ENCODE measurements around the gene EFCAB13.

Gene EFCAB13

GRCh38 chr17:47292206-47292605, 31.5 kb upstream of the EFCAB13 start:
- no peak for DNase-seq (ENCODE audit: low spot score)

DNA sequence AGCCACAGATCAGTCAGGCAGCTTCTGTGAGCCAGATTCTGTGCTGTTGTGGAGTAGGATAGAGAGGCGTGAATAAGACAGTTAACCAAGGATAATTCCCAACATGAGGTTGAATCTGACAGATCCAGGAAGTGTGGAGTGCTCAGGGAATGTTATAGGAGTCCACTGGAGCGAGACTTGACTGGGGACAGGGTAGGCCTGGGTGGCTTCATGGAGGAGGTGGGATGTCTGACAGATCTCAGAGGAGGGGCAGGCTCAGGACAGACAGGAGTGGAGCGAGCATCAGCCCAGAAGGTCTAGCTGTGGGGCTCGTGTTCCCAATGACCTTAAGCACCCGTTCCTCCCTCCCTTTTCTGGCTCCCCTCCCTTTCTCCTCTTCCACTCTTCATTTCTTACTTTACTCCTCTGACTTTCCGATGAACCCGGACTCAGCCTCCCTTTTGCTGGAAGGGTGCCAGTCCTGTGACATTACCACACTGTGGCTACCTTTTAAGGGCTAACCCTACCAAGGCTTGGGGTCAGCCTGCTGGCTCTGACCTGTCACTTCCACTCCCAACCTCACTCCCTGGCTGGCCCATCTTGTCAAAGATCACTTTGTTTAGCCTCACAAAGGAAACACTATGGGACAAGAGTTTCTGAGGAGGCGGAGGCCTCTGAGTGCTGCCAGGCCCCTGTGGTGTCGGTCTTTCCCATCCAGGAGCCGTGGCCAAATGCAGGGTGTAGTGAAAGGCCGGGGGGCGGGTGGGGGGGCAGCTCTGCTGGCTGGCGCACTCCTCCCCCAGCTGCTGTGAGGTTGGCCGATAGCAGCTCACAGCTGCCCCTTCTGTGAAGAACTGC, 28.5 kb upstream of the EFCAB13 start:
- peak; percentile 65 for DNase-seq (ENCODE audit: low spot score)

GRCh38 chr17:47295874-47296255, 27.9 kb upstream of the EFCAB13 start:
- DNase-seq (ENCODE audit: low spot score): no peak

DNA sequence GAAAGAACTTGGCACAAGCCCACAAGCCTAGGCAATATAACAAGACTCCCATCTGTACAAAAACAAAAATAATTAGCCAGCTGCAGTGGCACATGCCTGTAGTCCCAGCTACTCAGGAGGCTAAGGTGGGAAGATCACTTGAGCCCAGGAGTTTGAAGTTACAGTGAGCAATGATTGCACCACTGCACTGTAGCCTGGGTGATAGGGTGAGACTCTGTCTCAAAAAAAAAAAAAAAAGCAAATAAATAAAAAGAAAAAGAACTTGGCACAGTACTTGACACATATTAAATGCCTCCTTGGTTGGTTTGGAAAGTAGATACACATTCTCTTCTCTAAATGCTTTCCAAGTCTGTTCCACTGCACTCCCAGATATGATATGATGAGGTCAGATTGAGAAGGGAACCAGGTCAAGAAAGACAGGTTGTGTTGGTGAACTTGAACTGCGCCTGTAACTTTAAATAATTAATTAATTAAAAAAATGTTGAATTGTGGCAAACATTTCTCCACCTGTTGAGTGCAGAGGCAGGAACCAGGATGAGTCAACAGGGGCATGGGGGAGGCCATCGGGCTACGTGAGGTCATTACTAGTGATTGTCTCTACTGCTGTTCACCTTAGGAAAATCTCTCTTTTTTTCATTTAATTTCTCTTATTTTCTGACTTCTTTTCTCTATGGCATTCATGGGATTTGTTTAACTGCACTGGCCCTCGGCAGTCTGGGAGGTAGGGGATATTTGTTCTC, 25.9 kb upstream of the EFCAB13 start:
- no peak for DNase-seq (ENCODE audit: low spot score)

DNA sequence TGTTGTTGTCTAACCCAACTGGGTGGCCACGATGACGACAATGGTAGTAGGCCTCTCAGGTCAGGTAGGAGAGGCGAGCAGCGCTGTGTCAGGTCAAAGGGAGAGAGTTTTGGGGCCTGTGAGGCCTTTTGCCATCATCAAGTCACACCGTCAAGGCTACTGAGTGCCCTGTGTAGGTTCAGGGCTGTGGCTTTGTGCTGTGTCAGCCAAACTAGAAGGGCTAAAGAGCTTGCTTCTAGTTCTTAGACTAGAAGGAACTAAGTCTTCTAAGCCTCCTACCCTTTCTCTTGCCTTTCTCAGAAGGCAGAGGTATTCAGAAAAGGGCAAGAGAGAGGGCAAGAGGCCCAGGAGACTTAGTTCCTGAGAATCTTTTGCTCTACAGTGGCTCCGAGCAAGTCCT, 25.0 kb upstream of the EFCAB13 start:
- no peak for DNase-seq (ENCODE audit: low spot score)

DNA sequence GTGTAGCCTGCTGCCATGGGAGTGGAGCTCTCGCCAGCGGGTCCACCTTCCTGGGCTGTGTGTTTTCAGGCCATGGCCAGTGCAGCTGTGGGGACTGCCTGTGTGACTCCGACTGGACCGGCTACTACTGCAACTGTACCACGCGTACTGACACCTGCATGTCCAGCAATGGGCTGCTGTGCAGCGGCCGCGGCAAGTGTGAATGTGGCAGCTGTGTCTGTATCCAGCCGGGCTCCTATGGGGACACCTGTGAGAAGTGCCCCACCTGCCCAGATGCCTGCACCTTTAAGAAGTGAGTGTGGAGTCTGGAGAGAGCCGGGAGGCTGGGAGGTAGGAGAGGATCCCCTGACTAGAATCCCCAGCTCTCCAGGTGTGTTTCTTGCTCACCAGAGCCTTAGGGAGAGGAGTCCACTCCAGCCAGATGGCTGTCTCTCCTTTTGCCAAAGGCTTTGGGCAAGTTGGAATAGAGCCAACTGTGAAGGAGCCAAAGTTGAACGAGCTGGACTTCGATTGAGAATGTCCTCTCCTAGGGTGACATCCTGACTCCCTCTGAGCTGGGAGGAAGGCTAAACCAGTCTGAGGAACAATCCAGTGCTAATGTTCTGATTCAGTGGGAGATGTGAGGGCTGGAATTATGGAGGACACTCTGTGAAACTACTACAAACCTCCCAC, 24.4 kb upstream of the EFCAB13 start:
- DNase-seq (ENCODE audit: low spot score): no peak

DNA sequence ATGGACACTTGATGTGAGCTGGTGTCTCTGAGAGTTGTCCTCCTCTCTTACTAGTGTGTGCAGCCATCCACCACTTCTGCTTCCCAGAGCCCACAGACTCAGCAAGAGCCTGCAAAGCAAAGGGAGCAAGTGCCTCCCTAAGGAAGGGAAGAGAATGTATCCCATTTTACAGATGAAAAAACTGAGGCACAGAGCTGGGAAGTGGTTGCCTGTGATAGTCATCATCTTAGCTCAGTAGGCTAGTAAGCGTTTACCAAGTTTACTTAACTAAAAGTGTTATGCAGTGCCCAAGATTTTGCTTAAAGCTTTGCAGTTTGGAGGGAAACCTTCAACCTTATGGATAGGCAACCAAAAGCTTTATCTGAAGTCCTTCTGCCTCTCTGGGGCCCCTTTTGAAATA, 23.0 kb upstream of the EFCAB13 start:
- no peak for DNase-seq (ENCODE audit: low spot score)

- DNase-seq (ENCODE audit: low spot score): no peak
These were observed 22.6 kb upstream of the EFCAB13 start for GRCh38 chr17:47301161-47301560.

GRCh38 chr17:47301831-47302230, 21.9 kb upstream of the EFCAB13 start:
- DNase-seq (ENCODE audit: low spot score): no peak

DNA sequence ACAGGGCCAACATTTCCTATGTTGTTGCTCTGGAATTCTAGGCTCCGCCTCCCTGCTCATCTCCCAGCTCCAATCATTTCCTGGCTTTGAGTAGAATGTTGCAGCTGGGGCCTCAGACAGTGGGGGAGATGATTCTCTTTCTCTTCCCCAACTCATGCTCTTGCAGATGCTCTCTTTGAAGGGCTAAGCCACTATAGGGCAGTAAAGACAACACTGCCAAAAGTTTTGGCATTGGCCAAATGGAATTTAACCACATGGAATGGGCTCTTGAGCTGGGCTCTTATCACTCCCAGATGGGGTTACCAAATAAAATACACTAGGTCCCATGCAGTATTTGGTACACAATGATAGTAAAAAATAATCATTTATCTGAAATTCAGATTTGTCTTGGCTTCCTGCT, 19.6 kb upstream of the EFCAB13 start:
- DNase-seq (ENCODE audit: low spot score): no peak

GRCh38 chr17:47305302-47305923, 18.3 kb upstream of the EFCAB13 start:
- peak; percentile 29 for DNase-seq (ENCODE audit: low spot score)

- no peak for DNase-seq (ENCODE audit: low spot score)
These were observed 13.5 kb upstream of the EFCAB13 start for GRCh38 chr17:47310186-47310733.

DNA sequence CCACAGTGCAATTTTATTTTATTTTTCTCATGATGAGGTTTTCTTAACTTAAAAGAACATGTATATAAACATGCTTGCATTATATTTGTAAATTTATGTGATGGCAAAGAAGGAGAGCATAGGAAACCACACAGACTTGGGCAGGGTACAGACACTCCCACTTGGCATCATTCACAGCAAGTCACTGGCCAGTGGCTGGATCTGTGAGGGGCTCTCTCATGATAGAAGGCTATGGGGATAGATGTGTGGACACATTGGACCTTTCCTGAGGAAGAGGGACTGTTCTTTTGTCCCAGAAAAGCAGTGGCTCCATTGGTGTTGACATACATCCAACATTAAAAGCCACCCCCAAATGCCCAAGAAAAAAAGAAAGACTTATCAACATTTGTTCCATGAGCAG, 12.3 kb upstream of the EFCAB13 start:
- no peak for DNase-seq (ENCODE audit: low spot score)

DNA sequence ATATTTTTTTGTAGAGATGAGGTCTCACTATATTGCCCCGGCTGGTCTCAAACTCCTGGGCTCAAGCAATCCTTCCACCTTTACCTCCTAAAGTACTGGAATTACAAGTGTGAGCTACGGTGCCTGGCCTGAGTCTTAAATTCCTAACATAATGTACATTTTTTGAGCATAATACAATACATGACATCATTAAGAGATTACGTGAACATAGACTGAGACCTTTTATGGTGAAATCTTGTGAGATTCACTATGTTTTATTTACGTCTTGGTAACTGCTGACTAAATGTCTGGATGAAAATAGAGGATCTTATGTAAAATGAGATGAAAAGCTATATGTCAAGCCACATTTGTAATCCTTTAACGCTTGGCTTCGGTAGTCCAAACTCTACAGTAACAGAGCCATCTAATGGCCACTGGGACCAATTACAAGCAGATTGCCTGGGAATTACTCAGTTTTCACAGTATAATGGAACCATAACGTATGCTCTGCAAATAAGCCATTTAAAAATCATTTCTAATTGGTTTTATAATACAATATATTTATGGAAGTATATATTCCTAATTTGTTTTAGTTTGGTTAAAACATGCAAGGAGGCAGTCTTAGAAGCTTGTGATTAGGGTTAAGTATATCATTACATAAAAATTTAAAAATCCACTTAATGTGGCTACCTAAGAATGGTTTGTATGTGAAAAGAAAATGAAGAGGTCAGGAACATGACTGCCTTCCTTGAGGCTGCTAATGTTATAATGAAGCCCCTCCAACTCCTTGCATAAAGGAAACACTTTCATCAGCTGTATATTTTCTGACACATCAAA, 8.1 kb upstream of the EFCAB13 start:
- no peak for DNase-seq (ENCODE audit: low spot score)

- DNase-seq (ENCODE audit: low spot score): no peak
These were observed 7.4 kb upstream of the EFCAB13 start for GRCh38 chr17:47316311-47316710.

DNA sequence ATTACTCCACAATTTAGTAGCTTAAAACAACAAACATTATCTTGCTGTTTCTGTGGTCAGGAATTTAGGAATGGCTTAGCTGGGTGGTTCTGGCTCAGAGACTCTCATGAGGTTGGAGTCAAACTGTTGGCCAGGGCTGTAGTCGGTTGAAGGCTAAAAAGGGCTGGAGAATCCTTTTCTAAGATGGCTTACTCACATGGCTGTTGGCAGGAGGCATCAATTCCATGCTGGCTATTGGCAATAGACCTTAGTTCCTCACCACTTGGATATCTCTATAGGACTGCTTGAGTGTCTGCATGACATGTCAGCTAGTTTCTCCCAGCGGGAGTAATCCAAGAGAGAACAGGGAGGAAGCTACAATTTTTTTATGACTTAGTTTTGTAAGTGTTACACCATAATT, 6.6 kb upstream of the EFCAB13 start:
- DNase-seq (ENCODE audit: low spot score): no peak

GRCh38 chr17:47318197-47318918, 5.4 kb upstream of the EFCAB13 start:
- DNase-seq (ENCODE audit: low spot score): no peak

DNA sequence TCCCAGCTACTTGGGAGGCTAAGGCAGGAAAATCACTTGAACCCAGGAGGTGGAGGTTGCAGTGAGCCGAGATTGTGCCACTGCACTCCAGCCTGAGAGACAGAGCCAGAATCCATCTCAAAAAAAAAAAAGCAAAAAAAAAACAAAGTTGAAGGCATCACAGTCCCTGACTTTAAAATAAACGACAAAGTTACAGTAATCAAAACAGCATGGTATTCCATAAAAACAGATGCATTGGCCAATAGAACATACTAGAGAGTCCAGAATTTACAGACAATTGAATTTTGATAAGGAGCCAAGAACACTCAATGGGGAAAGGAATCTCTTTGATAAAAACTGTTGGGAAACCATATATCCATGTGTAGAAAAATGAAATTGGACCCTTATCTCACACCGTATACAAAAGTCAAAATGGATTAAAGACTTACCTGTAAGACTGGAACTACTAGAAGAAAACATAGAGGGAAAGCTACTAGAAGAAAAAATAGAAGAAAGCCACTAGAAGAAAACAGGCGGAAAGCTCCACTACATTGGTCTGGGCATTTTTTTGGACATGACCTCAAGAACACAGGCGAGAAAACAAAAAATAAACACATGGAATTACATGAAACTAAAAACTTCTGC, 2.8 kb upstream of the EFCAB13 start:
- DNase-seq (ENCODE audit: low spot score): no peak

GRCh38 chr17:47324224-47325020, 667 bp downstream of the EFCAB13 start:
- DNase-seq (ENCODE audit: low spot score): no peak
